Measurements from ENCODE around the gene POLR3G. TPM values are rescaled to one million over a fixed set of nuclear protein-coding genes. Genes with fewer than 3 reads are reported as not detected.

Gene POLR3G
- total and polyA plus RNA-seq, 12 donors = 0.13 to 2.1 (median 0.54) TPM

DNA sequence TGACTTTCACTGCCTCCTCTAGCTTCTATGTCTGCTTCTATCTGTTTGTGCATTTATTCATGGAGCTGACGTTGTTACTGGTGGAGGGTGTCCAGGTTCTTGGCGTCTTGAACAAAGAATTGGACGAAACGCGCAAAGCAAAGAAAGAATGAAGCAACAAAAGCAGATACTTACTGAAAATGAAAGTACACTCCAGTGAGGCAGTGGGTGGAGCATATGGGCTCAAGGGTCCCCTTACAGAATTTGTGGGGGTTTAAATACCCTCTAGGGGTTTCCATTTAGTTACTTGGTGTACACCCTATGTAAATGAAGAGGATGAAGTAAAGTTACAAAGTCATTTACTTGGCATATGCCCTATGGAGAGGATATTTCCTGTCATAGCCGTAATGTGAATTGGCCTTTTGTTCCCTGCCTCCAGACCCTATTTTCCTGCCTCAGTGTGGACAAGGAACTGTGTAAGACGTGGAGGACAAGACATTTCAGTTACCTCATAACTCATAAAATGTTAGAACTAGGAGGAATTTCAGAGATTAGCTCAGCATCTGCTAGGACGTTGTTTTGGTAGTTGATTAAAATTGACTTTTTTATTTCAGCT lies 3.1 kb downstream of the POLR3G start:
- ATAC-seq (no peak), DNase-seq (no peak)
- Histone ChIP-seq H3K4me1 (peaks cover 0 to 21% (median 16%) of the 10 kb centered on the region in 9 donors), H3K27me3 (no peaks in the 10 kb centered on the region), H3K27ac (no peak overlapping the region), H3K36me3 (no peaks in the 10 kb centered on the region), H3K9me3 (no peaks in the 10 kb centered on the region), H3K4me3 (peak overlapping the region in 2 of 10 donors; percentile 5 to 16)
- intact Hi-C loops (cut with DNase I) = loop anchor here in 4 of 10 donors (5.0 to 10.0 kb wide), 2 partner anchors 47 to 50 kb away; partner anchors contain the start of gene LYSMD3 (in 4 of the 4)
- TF ChIP-seq, protein P1, sequence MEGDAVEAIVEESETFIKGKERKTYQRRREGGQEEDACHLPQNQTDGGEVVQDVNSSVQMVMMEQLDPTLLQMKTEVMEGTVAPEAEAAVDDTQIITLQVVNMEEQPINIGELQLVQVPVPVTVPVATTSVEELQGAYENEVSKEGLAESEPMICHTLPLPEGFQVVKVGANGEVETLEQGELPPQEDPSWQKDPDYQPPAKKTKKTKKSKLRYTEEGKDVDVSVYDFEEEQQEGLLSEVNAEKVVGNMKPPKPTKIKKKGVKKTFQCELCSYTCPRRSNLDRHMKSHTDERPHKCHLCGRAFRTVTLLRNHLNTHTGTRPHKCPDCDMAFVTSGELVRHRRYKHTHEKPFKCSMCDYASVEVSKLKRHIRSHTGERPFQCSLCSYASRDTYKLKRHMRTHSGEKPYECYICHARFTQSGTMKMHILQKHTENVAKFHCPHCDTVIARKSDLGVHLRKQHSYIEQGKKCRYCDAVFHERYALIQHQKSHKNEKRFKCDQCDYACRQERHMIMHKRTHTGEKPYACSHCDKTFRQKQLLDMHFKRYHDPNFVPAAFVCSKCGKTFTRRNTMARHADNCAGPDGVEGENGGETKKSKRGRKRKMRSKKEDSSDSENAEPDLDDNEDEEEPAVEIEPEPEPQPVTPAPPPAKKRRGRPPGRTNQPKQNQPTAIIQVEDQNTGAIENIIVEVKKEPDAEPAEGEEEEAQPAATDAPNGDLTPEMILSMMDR (IDR thresholded peaks at IDR 0.05) = no peak
- 77 to 79% methylated on average over 8 of the region's 8 CpGs for WGBS, 2 donors

DNA sequence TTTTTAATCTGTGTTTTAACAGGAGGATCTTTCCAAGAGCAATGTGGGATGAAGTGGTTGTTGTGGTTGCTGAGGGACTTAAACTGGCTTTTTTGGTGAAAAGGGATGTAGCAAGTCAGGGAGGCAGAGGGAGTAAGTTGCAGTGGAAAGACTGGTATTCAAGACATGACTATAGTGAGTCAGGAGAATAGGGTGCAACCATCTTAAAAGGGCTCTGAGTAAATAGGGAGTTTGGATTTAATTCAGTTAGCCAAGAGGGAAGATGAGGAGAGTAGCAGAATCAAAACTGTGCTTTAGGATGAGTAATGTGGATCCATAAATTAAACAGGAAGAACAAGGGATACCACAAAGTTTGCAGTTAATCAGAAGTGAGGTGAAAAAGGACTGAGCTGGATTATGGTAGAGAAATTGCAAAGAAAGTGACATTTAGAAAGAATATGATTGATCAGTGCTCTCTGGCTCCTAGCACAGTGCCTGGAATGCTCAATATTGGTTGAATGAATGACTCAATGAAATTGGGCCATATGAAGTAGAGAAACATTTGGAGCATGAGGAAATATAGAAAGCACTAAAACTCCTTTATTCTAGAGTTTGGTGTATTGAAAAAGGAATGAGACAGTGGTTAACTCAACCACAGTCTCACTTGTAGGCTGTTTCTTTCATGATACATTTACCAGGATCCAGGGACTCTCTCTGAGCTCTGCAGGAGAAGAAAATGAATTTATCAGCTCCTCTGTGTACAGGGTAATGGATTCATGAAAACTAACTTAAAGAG lies 5.1 kb downstream of the POLR3G start:
- Histone ChIP-seq H3K27ac (no peak overlapping the region), H3K9me3 (no peaks in the 10 kb centered on the region), H3K36me3 (no peaks in the 10 kb centered on the region), H3K4me1 (peaks cover 0 to 9% (median 4%) of the 10 kb centered on the region in 9 donors), H3K27me3 (no peaks in the 10 kb centered on the region), H3K4me3 (no peak overlapping the region)
- TF ChIP-seq, protein P1 (IDR thresholded peaks at IDR 0.05) = no peak
- intact Hi-C loops (cut with DNase I) = loop anchor here in 5 of 10 donors (5.0 to 10.0 kb wide), 3 partner anchors 43 to 48 kb away; partner anchors contain the start of gene LYSMD3 (in 4 of the 5)
- ATAC-seq (no peak), DNase-seq (no peak)

GRCh38 chr5:90480699-90481098 lies 6.0 kb downstream of the POLR3G start:
- H3K4me1 ChIP-seq = peaks cover 0 to under 1% (median 0%) of the 10 kb centered on the region in 9 donors
- no peak for DNase-seq
- WGBS, 2 donors = 92 to 96% methylated on average over 1 of the region's 1 CpG
- no peaks in the 10 kb centered on the region for H3K9me3 ChIP-seq
- H3K4me3 ChIP-seq = no peak overlapping the region
- no peak for ATAC-seq
- intact Hi-C loops (cut with DNase I) = loop anchor here in 1 of 10 donors (5.0 kb wide), 1 partner anchor 42 kb away; no protein-coding TSS in a partner anchor
- H3K27me3 ChIP-seq = no peaks in the 10 kb centered on the region
- TF ChIP-seq, protein P1 (IDR thresholded peaks at IDR 0.05) = no peak
- H3K27ac ChIP-seq = no peak overlapping the region
- no peaks in the 10 kb centered on the region for H3K36me3 ChIP-seq

- ATAC-seq = no peak
- Histone ChIP-seq H3K27me3 (no peaks in the 10 kb centered on the region), H3K4me1 (no peaks in the 10 kb centered on the region), H3K9me3 (no peaks in the 10 kb centered on the region), H3K4me3 (no peak overlapping the region), H3K36me3 (no peaks in the 10 kb centered on the region), H3K27ac (no peak overlapping the region)
- 89 to 91% methylated on average over 8 of the region's 8 CpGs for WGBS, 2 donors
- intact Hi-C loops (cut with DNase I) = loop anchor here in 1 of 10 donors (5.0 kb wide), 1 partner anchor 39 kb away; no protein-coding TSS in a partner anchor
- no peak for DNase-seq
- TF ChIP-seq, protein P1 (IDR thresholded peaks at IDR 0.05) = no peak
These were observed 8.5 kb downstream of the POLR3G start for GRCh38 chr5:90483206-90483605.
